CD4-positive, alpha-beta T cell treated with Interleukin-6 at 100 ng/mL for 8 hours (primary cell): ENCODE measurements around the gene ERCC1.
"Not testable (repeated sequence)": the region's sequence is repeated elsewhere in the genome, so short reads cannot be mapped to it uniquely, and the experiment has no call there.

ENCODE experiments used
- DNase-seq: peaks from one replicate; pipeline ENCODE4 v3.0.0-alpha.2; 2020; ENCODE audit warnings: mixed read lengths, low spot score

The ERCC1 gene

DNA sequence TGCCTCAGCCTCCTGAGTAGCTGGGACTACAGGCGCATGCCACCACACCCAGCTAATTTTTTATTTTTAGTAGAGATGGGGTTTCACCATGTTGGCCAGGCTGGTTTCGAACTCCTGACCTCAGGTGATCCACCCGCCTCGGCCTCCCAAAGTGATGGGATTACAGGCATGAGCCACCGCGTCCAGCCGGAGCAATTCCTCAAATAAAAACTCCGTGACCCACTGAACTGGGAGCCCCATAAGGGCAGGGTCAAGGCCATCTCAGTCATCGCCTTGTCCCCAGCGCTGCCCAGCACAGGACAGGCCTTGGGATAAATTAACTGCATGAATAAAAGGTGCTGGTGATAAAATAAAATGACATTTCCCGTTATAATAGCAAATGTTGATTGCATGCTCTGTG, 6.2 kb upstream of the ERCC1 start:
- DNase-seq, result not testable (repeated sequence)

DNA sequence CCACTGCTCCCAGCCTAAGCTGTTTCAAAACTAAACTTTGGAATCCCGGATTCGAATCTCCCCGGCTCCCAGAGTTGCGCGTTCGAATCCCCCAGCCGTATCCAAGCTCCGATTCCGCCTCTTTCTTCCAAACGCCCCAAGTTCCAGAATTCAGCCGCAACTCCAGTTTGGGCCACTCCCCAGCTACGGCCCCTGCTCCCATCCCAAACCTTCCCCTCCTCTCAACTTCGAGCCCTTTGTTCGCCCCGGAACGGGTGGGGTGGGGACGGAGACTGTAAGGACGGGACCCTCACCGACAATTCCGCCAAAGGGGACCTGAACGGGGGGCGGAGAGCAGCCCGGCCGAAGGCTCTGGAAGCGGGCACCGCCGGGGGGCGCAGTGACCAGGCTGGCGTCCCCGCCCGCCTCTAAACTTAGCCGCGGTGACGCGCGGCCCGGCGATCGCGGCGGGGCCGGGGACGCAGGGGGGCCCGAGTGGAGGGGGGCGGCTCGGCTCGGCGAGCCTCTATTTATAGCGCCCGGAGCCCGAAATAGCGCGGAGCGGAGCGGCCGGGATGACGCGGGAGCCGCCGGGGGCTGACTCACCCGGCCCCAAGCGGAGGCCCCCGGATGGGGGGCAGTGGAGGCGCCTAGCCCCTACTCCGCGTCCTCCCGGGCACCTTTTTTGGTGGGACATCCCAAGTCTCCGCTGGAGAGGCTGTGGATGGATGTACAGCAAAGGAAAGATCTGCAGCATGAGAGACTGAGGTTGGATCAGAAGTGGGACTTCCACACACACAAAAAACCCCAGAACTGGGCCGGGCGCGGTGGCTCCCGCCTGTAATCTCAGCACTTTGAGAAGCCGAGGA, 4.9 kb upstream of the ERCC1 start:
- no peak for DNase-seq

DNA sequence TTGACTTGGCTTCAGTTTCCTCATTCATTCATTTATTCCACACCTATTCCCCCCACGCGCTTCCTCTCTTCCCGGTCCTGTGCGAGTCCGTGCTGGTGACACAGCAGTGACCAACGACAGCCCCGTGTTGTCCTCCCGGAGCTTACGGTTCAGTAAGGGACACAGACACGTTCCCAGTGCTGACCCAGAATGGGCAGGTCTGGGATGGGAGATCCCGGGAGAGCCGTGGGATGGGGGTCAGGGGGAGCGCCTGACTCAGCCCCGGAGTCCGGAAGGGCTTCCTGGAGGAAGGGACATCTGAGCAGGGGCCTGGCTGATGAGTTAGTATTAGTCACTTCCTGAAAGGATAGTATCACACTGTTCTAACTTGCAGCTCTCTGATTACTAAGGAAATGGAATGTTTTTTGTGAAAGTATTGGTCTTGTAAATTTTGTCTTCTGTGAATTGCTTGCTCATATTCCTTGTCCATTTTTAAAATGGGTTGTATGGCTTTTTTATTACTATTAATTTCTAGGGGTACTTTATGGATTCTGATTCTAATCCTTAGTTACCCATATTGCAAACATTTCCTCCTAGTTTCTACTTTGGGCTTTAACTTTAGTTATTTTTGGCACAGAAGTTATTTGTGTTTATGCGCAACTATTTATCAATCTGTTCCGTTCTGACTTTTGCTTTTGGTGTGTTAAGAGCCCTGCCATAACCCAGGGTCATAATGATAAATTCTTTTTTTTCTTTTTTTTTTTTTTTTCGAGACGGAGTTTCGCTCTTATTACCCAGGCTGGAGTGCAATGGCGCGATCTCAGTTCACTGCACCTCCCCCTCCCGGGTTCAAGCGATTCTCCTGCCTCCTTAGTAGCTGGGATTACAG, 708 bp upstream of the ERCC1 start:
- DNase-seq, result peak; percentile 24

DNA sequence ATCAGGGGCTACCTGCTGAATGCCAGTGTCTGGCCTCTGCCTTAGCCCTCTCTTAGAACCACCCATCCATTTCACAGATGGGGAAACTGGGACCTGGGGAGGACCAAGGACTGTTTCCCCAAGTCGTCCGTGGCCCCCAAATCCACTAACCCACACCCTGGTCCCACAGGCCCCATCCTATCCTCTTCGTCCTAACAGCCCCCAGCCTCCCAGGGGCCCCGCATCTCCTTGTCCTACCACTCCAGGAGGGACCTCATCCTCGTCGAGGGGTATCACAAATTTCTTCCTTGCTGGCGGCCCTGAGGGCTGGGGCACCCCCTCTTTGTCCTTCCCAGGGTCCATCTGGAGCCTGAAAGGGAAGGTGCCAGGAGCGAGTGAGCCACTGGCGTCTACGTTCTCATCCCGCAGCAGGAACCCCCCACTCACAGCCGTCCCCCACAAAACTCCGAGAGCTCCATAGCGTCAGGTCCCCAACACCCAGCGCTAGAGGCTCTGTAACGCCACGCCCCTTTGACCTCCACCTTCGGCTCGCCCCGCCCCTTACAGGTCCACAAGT, 606 bp downstream of the ERCC1 start:
- DNase-seq, result peak; percentile 84

DNA sequence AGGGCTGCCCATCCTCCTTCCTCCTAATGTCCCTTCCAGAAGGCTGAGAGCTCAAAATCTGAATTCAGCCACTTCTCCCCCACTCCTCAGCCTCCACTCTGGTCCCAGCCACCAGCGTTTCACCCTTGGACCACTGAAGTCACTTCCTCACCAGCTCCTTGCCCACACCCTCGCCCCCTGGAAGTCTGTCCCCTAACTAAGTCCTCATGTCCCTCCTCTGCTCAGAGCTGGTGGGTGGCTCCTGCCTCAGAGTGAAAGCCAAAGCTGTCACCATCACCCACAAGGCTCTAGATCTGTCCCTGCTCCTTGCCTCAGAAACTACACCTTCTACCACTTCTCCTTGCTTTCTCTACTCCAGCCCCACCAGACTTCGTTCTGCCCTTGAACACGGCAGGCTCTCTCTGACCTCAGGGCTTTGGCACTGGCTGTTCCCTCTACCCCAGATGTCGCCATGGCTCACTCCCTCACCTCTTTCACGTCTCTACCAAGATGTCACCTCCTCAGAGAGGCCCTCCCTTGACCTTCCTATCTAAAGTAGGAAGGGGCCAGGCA, 1.7 kb downstream of the ERCC1 start:
- no peak for DNase-seq

DNA sequence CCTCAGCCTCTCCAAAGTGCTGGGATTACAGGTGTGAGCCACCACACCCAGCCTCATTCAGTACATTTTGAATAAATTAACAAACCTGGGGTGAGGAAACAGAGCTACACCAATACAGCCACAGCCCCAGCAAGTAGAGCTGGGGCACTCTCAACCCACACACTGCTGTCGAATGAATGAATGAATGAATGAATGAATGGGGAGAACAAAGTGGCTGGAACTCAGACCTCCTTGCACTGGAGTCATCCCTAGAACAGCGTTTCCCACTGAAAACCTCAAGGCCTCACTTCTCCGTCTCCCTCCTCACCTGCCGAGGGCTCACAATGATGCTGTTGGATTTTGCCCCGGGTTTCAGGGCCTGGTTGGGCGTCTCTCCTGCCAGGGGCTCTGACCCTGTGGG, 2.8 kb downstream of the ERCC1 start:
- no peak for DNase-seq

DNA sequence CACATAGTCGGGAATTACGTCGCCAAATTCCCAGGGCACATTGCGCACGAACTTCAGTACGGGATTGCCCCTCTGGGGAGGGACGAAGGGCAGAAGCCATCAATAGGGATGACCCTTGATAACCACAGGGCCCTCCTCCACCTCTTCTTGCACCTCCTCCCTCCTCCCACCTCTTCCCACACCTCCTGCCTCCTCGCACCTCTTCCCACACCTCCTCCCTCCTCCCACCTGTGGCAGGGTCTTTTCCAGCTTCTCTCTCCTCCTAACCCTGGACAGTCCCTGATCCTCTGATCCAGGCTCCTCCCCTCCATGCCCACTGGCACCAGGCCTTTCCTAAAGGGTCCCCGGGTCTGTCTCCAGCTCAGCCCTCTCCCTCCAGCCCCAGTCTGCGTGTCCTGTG, 3.4 kb downstream of the ERCC1 start:
- DNase-seq, result no peak

DNA sequence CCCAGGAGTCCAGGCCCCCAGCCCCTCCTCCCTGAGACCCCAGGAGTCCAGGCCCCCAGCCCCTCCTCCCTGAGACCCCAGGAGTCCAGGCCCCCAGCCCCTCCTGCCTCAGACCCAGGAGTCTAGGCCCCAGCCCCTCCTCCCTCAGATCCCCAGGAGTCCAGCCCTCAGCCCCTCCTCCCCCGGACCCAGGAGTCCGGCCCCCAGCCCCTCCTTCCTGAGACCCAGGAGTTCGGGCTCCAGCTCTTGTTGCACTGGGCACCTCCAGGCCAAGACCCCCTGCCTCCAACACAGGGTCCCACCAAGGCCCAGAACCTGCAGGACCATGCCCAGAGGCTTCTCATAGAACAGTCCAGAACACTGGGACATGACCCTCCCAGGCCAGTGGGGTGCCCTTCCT, 3.8 kb downstream of the ERCC1 start:
- DNase-seq, result no peak

DNA sequence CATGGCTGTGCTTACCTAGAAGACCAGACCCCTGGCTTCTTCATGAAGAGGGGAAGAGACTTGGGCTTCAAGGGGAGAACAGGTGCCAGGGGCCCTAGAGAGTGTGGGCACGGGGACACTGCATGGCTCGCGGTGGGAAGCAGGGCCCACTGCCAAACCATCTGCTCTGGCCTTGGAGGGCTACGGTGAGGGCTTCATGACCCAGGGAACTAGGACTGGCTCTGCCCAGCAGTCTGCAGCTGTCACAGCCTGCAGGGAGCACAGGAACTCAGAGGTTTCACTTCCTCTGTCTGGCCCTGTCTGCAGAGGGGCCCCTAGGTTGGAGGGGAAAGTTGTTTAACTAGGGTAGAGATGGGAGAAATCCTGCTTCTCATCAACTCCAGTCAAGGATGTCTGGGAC, 4.3 kb downstream of the ERCC1 start:
- no peak for DNase-seq

DNA sequence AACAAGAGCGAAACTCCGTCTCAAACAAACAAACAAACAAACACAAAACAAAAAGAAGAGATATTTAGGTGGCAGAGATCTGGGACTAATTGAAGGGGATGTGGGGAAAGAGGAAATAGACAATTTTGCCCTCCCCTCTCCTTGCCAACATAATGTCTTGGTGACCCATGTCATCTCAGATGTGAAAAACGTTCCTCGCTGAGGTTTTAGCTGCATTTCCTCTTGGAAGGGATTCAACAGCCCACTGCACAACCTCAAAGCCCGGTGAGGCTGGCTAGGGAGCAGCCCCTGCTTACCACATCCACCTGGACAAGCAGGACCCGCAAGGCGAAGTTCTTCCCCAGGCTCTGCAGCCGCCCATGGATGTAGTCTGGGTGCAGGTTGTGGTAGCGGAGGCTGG, 4.9 kb downstream of the ERCC1 start:
- DNase-seq, result no peak

DNA sequence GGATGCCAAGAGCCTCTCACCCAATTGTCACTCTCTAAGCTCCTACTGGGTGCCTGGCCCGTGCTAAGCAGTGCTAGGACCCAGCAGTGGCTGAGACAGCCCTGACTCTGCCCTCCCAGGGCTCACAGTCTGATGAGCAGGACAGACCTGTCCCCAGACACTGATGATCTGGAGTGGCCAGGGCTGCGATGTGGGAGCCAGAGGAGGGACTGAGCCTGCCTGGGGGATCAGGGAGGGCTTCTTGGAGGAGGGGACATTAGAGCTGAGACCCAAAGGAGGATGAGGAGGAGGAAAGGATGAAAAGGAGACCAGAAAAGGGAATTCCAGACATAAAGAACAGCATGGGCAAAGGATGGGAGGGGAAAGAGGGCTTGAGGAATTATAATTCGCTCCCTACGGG, 6.6 kb downstream of the ERCC1 start:
- no peak for DNase-seq

DNA sequence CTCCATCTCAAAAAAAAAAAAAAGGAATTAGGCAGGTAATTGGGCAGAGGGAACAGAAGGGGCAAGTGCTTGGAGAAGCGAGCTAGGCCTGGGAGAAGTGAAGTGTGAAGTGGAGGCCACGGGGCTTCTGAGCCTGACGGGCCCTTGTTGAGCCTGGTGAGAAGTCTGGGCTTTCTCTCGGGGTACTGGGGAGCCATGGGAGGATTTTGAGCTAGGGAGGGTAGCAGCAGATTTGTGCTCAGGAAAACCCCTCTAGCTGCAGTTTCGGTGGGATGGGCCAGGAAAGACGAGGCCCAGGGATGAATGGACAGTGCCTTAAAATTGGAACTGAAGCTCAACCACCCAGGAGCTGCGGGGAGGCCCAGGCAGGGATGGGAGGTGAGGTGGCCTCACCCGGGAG, 9.2 kb downstream of the ERCC1 start:
- no peak for DNase-seq

DNA sequence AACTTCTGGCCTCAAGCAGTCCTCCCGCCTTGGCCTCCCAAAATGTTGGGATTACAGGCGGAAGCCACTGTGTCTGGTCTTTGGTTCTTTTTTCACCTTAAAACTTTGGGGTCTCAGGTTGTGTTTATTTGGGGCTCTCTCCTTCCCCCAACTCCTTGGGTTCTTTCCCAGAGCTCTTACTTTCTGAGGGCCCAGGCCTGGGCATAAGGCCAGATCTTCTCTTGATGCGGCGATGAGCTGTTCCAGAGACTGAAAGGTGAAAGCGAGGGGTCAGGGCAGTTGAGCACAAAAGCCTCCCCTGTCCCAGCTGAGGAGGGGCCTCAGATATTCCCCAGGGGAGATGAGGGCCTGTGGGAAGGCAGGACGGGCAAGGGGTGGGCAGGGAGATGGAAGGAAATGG, 10.2 kb downstream of the ERCC1 start:
- no peak for DNase-seq

DNA sequence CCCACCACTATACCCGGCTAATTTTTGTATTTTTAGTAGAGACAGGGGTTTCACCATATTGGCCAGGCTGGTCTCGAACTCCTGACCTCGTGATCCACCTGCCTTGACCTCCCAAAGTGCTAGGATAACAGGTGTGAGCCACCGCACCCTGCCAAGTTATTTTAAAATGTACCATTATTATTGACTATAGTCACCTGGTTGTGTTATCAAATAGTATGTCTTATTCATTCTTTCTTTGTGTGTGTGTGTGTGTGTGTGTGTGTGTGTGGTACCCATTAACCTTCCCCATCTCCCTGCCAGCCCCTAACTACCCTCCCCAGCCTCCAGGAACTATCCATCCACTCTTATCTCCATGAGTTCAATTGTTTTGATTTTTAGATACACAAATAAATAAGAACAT, 13.4 kb downstream of the ERCC1 start:
- not testable (repeated sequence) for DNase-seq

DNA sequence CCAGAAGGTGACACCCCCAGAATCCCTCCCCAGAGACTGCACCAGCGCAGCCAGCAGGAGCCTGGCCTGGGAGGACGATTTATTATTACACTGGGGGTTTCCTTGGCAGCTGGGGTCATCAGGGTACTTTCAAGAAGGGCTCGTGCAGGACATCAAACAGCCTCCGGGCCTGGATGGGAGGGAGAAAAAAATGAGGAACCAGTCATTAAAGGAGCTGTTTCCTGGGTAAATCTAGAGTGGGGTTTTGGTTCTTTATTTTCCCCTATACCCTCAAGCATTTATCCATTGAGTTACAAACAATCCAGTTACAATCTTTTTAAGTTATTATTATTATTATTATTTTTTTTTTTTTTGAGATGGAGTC, 14.2 kb downstream of the ERCC1 start:
- DNase-seq, result no peak

DNA sequence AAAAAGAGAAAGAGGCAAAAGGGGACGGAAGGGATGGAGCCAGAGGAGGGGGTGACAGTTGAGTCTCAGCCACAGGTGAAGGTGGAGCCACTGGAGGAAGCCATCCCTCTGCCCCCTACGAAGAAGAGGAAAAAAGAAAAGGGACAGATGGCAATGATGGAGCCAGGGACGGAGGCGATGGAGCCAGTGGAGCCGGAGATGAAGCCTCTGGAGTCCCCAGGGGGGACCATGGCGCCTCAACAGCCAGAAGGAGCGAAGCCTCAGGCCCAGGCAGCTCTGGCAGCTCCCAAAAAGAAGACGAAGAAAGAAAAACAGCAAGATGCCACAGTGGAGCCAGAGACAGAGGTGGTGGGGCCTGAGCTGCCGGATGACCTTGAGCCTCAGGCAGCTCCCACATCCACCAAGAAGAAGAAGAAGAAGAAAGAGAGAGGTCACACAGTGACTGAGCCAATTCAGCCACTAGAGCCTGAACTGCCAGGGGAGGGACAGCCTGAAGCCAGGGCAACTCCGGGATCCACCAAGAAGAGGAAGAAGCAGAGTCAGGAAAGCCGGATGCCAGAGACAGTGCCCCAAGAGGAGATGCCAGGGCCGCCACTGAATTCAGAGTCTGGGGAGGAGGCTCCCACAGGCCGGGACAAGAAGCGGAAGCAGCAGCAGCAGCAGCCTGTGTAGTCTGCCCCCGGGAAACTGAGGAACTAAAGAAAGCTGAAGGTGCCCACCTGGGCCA, 14.7 kb downstream of the ERCC1 start:
- DNase-seq, result no peak

DNA sequence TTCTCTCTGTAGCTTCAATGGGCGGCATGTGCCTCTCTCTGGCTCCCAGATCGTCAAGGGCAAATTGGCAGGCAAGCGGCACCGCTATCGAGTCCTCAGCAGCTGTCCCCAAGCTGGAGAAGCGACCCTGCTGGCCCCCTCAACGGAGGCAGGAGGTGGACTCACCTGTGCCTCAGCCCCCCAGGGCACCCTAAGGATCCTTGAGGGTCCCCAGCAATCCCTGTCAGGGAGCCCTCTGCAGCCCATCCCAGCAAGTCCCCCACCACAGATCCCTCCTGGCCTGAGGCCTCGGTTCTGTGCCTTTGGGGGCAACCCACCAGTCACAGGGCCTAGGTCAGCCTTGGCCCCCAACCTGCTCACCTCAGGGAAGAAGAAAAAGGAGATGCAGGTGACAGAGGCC, 15.6 kb downstream of the ERCC1 start:
- no peak for DNase-seq

DNA sequence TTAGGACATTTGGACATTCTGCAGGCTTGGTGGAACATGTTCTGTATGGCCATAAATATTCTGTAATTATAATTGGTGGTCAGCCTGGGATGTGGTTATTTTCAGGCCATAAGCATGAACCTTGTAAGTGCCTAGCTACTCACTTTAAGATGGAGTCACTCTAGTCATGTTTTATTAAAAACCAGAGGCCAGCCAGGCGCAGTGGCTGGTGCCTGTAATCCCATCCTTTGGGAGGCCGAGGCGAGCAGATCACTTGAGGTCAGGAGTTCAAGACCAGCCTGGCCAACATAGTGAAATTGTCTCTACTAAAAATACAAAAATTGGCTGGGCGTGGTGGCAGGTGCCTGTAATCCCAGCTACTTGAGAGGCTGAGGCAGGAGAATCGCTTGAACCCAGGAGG, 16.1 kb downstream of the ERCC1 start:
- not testable (repeated sequence) for DNase-seq

DNA sequence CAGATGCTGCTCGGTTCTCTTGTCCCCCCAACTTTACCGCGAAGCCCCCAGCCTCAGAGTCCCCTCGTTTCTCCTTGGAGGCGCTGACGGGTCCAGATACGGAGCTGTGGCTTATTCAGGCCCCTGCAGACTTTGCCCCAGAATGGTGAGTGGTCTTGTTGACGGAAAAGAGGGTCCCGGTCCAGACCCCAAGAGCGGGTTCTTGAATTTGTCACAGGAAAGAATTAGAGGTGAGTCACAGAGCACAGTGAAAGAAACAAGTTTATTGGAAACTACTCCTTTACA, 16.7 kb downstream of the ERCC1 start:
- DNase-seq, result no peak

DNA sequence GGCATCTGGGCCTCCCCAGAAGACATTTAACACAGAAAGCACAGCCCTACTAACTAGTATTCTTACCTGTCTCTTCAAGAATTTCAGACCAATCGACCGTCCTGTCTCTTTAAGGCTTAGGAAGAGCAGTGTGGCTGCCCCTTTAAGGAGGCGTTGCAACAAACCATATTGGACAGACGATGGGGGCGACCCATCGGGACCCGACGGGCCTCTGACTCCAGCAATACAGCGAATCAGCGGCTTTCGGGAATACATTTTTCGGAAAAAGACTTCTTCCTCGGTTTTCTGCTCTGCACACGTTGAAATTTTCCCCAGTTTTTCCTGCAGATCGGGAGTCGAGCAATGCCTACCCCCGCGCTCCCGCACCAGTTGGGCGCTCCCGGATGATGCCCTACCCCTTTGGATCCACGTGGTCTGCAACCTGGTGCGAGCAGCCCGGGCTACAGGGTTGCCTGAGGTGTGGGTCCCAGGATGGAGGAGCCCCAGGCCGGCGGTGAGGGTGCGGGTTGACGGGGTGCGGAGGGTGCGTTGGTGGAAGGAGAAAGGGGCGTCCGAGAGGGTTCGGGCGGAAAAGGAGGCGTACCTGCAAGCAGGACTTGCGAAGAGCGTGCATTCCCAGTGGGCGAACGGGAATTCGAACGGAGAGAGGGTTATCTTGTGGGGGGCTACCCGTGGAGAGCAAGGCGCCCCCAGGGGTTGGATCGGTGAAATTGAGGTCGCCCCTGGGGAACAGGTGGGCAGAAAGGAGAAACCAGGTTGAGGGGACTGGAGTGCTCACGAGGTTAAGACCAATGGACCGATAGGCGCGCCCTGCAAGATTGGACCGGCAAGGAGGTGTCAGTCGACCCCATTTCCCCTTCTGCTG, 17.3 kb downstream of the ERCC1 start, which contains the start of gene POLR1G:
Gene POLR1G, plus strand, starts transcription at position 419 of the 865 bp plus-strand sequence. Its CDS starts 53 bp downstream, at position 472.
- peak; percentile 74 for DNase-seq
